IPS DF 19.7 (cell line): Measurements from ENCODE around the gene FCHSD2.
"Not testable (repeated sequence)": the region's sequence is repeated elsewhere in the genome, so short reads cannot be mapped to it uniquely, and the experiment has no call there.

Experiments
- DNase-seq: peaks from one replicate; pipeline ENCODE4 v3.0.0-alpha.2; 2013; ENCODE audit warnings: low read depth, low spot score

FCHSD2 gene

DNA sequence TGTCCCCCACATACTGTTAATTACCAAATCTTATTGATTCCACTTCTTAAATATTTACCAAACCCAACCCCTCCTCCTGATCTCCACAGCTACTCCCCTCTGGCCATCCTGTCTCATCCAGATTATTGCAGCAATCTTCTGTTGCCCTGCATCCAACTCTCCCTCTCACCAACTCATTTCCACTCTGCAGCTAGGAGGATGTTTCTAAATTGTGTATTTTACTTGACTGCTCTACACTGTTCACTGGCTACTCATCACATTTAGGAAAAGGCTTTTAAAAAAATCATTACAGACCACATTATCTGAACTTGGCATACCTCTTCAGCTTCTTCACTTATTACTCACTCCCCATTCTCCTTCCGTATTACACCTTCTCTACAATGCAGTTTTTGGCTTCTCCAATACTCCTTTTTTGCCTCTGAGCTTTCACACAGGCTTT lies 210.0 kb downstream of the FCHSD2 start:
- no peak for DNase-seq

DNA sequence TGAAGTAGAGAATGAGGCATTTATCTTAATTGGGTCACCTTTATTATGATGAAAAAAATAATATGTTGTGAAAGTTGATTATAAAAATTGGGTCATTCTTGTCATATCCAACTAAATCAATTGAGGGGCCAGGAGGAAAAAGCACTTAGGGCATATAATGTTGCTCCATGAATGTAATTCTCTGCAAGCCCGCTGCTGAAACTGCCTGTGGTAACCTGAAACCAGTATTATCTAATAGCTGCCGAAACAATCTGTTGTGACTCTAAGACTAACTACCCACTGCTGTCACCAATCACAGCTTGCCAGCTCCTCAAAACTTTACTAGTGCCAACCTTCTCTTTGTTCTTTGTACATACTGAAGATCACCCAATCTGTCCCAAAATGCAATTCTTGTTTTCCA lies 212.1 kb downstream of the FCHSD2 start:
- no peak for DNase-seq

DNA sequence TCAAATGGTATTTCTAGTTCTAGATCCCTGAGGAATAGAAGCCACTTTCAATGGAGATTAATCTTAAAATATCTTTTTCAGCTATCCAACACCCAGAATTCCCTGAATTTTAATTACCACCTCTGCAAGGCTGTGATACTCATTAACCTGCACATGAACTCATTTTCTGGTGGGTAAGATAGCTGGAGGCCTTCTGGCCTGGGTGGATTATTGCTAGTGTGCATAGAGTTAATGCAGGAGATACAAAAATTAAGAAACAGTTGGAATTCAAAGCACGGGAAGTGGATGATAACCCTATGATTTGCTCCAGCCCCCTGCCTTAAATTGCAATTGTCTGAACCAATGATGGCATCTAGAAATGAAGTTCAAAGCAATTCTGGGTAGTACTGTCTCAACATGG lies 212.9 kb downstream of the FCHSD2 start:
- no peak for DNase-seq

DNA sequence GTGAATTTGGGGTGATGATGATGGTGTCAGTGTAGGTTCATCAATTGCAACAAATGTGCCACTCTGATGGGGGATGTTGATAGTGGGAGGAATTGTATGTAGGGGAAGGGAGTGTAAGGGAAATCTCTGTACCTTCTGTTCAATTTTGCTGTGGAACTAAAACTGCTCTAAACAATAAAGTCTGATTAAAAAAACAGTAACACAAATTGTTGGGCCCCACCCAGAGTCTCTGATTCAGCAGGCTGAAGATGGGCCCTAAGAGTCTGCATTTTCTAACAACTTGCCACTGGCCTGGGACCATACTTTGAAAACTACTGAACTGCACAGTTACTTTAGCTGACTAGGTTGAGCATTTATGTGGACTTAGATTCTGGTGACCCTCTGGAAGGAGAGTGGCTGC lies 214.7 kb downstream of the FCHSD2 start:
- no peak for DNase-seq

DNA sequence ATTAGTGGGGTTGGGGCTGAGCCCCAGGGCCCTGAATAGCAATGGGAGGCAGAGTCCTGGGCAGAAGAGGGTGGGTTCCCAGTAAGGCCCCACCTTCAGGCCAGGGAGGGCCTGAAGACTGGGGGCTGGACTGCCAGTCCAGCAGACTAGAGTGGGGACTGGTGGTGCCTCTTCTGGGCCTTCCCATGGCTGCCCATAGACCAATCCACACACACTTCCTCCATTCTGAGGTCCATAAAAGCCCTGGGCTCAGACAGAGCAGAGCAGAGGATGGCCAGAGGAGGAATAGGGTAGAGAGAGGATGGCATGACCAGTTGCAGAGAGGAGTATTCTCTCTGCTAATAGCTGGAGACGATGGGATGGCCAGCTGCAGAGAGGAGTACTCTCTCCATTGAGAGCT lies 216.0 kb downstream of the FCHSD2 start:
- no peak for DNase-seq

DNA sequence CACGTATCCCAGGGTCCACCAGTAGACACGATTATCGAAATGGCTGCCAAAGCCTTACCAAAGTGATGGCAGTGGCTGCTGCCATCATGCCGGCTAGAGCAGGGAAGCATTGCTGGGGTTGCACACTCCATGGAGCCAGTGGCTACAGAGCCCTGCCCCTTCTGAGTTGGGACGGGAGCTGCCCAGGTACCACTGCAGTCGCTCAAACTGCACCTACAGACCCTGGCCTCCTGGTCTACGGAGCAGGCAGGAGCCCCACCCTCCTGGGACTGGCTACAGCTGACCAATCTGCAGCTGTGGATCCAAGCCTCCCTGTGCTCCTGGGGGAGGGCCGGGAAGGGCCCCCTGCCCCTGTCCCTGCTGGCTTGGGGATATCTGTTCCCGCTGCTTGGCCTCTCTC lies 216.5 kb downstream of the FCHSD2 start:
- no peak for DNase-seq

DNA sequence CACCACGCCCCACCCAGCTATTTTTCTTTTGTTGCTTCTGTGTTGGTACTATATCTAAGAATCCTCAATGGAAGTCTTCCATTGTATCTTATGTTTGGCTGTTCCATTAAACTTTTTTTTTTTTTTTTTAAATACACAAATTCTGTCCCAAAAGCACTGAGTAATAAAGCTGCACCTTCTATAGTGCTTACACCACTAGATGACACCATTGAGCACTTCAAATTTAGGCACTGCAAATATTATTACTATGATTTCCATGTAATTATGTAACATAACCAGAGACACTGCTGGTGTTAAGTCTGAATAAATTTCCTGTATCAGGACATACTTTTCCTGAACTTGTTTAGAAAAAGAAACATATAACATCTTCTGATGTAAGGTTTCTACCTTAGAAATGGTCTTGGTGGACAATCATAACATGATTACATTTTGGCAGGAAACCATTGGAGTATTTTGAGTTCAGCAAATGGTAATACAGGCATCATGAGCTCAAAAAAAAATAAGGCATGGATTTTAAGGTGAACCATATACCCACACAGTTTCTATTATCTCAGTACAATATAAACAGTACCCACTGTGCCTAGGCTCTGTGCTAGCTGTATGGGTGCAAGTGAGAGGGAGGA lies 217.4 kb downstream of the FCHSD2 start:
- no peak for DNase-seq

DNA sequence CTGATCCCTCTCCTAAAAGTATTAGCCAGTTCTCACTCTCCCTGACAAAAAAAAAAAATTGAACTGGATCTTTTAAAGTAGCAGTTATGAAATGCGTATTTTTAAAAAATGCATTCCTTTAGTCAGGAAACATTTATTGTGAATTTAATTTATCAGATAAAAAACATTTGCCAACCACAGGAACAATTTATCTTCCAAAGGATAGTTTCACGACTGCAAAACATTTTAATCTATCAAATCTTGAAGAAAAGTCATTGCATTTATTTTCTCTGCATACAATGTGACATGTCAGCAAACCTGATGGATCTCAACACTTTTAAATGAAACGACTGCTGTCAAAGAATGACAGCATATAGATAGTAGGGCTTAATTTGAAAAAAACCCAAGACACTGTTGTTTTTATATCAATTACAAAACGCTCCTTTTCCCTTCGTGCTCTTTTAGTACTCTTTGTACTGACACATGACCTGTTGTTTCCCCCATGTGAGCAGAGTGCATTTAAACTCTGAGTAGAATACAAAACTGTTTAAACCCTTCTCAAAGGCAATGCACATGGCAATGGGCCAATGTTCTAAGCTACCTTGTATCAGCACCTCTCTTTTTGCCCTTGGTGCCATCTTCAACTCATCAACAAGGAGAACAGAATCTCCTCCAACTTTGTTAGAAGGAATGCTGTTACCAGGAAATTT lies 220.9 kb downstream of the FCHSD2 start:
- no peak for DNase-seq

DNA sequence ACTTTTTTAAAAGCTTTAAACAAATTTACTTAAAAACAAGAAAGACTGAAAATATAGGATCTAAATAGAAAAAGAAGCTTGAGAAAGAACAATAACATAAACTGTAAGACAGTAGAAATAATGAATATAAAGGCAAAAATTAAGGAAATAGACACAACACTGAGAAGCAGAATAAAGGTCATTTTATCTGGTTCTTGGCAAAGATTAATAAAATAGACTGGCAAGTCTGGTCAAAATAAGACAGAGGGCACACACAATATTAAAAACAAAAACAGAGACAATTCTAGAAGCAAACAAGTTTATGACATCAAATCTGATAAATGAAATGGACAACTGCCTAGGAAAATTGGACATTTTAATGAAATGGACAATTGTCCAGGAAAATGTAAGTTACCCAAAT lies 222.1 kb downstream of the FCHSD2 start:
- DNase-seq: no peak

DNA sequence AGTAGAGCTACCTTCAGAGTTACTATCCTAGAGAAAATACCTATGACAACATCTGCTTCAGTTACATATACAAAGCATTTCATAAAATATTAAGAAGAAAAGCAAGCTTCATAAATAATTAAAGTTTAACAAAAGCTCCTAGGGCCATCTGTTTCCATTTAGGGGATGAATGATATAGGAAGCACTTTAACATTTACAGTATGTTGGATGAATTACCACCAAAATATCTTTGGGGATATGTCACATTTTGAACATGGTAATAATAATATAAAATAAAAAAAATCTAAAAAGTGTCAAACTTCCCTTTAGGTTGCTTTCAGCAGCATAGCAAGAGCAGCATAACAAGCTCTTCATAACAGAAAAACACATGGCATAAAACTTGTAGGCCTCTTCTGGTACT lies 223.3 kb downstream of the FCHSD2 start:
- DNase-seq: no peak

DNA sequence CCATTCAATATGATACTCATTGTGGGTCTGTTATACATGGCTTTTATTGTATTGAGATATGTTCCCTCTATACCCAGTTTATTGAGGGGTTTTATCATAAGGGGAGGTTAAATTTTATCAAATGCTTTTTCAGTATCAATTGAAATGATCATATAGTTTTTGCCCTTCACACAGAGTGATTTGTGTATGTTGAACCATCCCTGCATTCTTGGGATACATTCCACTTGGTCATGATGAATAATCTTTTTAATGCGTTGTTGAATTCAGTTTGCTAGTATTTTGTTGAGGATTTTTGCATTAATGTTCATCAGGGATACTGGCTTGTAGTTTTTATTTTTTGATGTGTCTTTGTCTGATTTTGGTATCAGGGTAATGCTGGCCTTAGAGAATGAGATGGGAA lies 229.9 kb downstream of the FCHSD2 start:
- no peak for DNase-seq

DNA sequence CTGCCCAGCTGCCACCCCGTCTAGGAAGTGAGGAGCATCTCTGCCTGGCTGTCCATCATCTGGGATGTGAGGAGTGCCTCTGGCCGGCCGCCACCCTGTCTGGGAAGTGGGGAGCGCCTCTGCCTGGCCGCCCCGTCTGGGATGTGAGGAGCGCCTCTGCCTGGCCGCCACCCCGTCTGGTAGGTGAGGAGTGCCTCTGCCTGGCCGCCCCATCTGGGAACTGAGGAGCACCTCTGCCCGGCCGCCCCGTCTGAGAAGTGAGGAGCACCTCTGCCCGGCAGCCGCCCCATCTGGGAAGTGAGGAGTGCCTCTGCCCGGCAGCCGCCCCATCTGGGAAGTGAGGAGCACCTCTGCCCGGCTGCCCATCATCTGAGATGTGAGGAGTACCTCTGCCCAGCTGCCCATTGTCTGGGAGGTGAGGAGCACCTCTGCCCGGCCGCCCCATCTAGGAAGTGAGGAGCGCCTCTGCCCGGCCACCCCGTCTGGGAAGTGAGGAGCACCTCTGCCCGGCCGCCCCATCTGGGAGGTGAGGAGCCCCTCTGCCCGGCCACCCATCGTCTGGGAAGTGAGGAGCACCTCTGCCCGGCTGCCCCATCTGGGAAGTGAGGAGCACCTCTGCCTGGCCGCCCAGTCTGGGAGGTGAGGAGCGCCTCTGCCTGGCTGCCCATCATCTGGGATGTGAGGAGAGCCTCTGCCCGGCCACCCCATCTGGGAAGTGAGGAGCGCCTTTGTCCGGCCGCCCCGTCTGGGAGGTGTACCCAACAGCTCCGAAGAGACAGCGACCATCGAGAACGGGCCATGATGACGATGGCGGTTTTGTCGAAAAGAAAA lies 232.3 kb downstream of the FCHSD2 start:
- not testable (repeated sequence) for DNase-seq

DNA sequence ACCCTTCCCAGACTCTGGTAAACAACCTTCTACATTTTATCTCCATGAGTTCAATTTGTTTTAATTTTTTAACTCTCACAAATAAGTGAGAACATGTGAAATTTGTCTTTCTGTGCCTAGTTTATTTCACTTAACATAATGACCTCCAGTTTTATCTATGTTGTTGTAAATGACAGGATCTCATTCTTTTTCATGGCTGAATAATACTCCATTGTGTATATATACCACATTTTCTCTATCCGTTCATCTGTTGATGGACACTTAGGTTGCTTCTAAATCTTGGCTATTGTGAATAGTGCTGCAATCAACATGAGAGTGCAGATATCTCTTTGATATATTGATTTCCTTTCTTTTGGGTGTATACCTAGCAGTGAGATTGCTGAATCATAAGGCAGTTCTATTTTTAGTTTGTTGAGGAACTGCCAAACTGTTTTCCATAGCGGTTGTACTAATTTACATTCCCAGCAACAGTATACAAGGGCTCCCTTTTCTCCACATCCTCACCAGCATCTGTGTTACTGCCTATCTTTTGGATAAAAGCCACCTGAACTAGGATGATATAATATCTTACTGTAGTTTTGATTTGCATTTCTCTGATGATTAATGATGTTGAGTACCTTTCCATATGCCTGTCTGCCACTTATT lies 234.0 kb downstream of the FCHSD2 start:
- DNase-seq: no peak

DNA sequence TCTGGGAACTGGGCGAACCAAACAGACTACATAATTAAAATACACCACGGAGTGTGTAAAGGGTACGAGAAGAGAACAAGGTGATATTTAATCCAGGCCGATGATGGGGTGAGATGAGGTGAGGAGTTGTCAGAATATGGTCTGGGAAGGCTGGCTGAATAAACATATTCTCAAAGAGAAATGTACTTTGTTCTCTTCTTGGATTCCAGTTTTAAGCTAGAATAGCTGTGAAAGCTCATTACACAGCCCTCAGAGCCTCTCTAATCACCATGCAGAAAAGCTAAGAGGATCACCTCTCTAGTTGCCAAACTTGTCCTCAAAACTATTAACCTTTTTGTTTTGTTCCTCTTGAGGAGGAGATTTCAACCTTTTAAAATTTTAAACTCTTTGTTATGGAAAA lies 238.1 kb downstream of the FCHSD2 start:
- DNase-seq: no peak

DNA sequence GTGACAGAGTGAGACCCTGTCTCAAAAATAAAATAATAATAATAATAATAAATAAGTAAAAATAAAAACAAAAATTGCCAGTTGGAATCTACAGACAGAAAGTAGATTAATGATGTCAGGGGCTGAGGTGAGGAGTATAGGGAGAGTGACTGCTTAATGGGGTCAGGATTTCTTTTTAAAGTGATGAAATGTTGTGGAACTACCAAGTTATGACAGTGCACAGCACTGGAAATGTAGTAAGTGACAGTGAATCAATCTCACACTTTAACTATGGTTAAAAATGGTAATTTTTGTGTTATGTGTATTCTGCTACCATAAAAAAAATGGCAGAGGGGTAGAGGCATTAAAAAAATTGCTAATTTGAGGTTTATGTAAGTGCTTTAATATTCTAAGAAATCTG lies 240.7 kb downstream of the FCHSD2 start:
- no peak for DNase-seq

DNA sequence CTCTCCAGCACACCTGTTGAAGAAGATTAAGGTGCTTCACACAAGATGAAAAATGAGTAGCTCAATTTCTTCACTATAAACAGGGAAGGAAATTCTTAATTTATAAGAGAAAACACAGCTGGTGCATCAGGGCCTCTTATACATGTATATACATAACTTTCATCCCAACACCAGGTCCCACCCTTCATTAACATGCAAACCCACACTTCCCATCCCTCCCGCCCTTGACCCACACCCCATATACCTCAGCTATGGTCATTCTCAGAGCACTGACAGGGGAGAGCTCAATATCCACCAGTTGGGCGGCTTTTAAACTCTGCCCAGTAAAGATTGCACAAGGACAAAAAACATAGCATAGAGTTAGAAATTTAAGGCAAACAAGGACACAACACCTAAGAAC lies 242.1 kb downstream of the FCHSD2 start:
- no peak for DNase-seq

DNA sequence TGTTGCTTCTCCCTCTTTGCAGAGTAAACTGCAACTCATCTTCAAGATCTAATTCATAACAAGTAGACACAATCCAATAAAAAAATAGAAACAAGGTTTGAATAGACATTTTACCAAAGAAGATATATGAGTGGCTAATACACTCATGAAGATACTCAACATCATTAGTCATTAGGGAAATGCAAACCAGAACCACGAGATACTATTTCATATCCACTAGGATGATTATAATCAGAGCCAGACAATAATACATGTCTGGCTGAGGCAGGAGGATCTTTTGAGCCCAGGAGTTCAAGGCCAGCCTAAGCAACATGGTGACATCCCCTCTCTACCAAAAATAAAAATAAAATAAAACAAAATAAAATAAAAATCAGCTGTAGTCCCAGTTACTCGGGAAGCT lies 242.9 kb downstream of the FCHSD2 start:
- no peak for DNase-seq

DNA sequence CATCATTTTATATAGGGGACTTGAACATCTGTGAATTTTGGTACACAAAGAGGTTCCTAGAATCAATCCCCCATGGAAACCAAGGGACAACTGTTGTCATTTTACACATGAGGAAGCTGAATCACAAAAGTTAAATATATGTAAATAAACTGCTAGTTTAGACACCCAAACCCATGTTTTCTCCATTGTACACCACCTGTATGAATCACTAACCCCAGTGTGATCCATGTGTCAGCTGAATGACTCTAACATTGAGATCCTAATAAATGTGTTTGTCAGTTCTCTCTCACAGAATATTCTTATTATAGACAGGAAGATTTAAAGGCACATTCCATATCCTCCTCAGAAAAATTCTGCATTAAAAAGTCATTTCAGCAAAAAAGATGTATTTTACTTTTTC lies 244.6 kb downstream of the FCHSD2 start:
- no peak for DNase-seq

DNA sequence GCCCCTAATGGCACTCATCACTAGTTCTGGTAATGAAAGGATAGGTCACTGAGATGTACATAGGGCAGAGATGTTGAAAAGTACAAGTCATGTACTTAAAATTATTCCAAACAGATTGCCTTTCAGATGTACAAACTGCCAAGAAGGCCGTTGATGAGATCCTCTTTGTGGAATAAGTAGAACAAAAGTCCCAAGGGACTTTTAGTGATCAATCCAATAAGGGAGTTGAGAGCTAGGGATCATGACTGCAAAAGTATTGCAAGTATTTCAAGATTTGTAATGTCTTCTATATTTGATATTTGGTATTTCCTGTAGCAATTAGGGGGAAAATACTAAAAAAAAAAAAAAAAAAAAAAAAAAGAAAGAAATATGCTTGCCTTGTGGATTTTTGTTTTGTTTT lies 245.7 kb downstream of the FCHSD2 start:
- no peak for DNase-seq

DNA sequence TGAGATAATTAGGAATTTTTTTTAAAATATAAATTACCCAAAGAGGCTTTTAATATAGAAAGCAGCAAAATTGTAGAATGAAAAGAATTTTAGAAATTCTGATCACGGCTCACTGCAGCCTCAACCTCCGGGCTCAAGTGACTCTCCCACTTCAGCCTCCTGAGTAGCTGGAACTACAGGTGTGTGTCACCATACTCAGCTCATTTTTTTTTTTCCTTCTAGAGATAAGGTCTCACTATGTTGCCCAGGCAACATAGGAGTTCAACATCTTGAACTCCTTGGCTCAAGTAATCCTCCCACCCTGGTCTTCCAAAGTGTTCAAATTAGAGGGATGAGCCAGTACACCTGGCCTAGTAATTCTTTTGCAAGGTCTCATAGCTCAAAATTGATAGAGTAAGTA lies 251.2 kb downstream of the FCHSD2 start:
- no peak for DNase-seq

DNA sequence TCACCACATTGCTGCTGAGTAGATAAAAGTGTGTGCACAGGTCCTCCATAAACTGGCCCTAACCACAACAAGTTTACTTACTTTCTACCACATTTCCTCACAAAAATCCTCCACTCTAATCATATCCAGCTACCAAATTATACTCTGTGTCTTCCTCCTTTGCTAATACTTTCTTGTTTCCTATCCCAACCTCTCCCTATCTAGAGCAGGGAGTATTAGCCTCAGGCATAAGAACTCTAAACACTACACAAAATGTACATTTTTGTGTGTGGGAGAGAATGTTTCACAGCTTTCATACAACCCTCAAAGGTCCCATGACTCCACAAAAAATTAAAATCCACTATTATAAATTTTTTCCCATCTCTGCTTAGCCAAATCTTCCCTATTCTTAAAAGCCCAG lies 255.5 kb downstream of the FCHSD2 start:
- no peak for DNase-seq
